SU-DHL-6 (cell line): Measurements from ENCODE around the gene CHPF2.

Experiments used
- CTCF ChIP-seq: fragments of 200-600 bp; sonication (generic); IDR thresholded peaks from one replicate; pipeline ENCODE4 v1.5.1; 2017; ENCODE audit warnings: antibody characterized with exemption, mild to moderate bottlenecking, low read length, moderate library complexity; ENCODE audit not compliant: insufficient read depth, poor library complexity, severe bottlenecking
- EZH2phosphoT487 ChIP-seq: fragments of 200-600 bp; sonication (generic), shearing (Covaris generic); conservative IDR thresholded peaks from 2 replicates; pipeline ENCODE4 v1.6.1; 2018; ENCODE audit warnings: mild to moderate bottlenecking, antibody characterized with exemption, low read length, moderate library complexity, mixed read lengths

- TF ChIP-seq CTCF (no peak), EZH2phosphoT487 (no peak)
Observed at GRCh38 chr7:151228024-151228866, 4.0 kb upstream of the CHPF2 start.
